WTC11 (cell line): ENCODE data around the gene HNRNPUL2. TPM values are rescaled to one million over a fixed set of nuclear protein-coding genes. Genes with fewer than 3 reads are reported as not detected.

Experiments
- ATAC-seq: fragments of 200-7000 bp; cut with Tn5 transposase; 2 replicates; pipeline ENCODE4 v1.10.0; 2021; ENCODE audit warnings: mild to moderate bottlenecking, moderate library complexity
- CTCF ChIA-PET: fragments of 300-600 bp; sonication (Branson Sonifier 250); formaldehyde crosslinking; loops from one replicate; lab custom pipeline; 2021; ENCODE audit warnings: antibody characterized with exemption; lab: Charles Lee
- POLR2A ChIA-PET: fragments of 350-600 bp; sonication (Branson Sonifier 250); formaldehyde crosslinking; loops from one replicate; lab custom pipeline; 2021; ENCODE audit warnings: antibody characterized with exemption; lab: Charles Lee
- DNase-seq: peaks from one replicate; pipeline ENCODE4 v3.0.0; 2021; ENCODE audit warnings: low spot score
- H3K27ac Mint-ChIP-seq: 2 replicates; pipeline ENCODE4 v1.8.0; 2021; ENCODE audit warnings: mixed read lengths
- H3K27me3 Mint-ChIP-seq: 2 replicates; pipeline ENCODE4 v1.8.0; 2021; ENCODE audit warnings: low read depth, mild to moderate bottlenecking, moderate library complexity, mixed read lengths
- H3K36me3 Mint-ChIP-seq: 2 replicates; pipeline ENCODE4 v1.8.0; 2021; ENCODE audit warnings: mixed read lengths
- H3K4me1 Mint-ChIP-seq: 2 replicates; pipeline ENCODE4 v1.8.0; 2022; ENCODE audit warnings: mixed read lengths
- H3K4me3 Mint-ChIP-seq: 2 replicates; pipeline ENCODE4 v1.8.0; 2021; ENCODE audit warnings: mild to moderate bottlenecking, moderate library complexity, mixed read lengths
- H3K9me3 Mint-ChIP-seq: 2 replicates; pipeline ENCODE4 v1.8.0; 2021; ENCODE audit warnings: mixed read lengths
- EMX1 ChIP-seq: fragments of 250-450 bp; sonication (Bioruptor Pico); IDR thresholded peaks from 2 replicates; pipeline ENCODE4 v1.8.0; 2021; ENCODE audit warnings: mild to moderate bottlenecking
- FOXJ3 ChIP-seq: sonication (generic); formaldehyde crosslinking; IDR thresholded peaks from 2 replicates; pipeline ENCODE4 v1.9.0; 2021; ENCODE audit warnings: missing genetic modification reagents, mild to moderate bottlenecking, borderline replicate concordance
- GTF2I ChIP-seq: fragments of 250-450 bp; sonication (Bioruptor Pico); conservative IDR thresholded peaks from 2 replicates; pipeline ENCODE4 v1.4.0; 2021; ENCODE audit warnings: mild to moderate bottlenecking
- JUN ChIP-seq: sonication (generic); formaldehyde crosslinking; IDR thresholded peaks from 2 replicates; pipeline ENCODE4 v1.8.0; 2023; ENCODE audit warnings: mild to moderate bottlenecking, missing genetic modification reagents
- NR1H2 ChIP-seq: sonication (generic); formaldehyde crosslinking; IDR thresholded peaks from 2 replicates; pipeline ENCODE4 v1.9.0; 2021; ENCODE audit warnings: mild to moderate bottlenecking, moderate library complexity, missing genetic modification reagents
- NR2C2 ChIP-seq: sonication (generic); formaldehyde crosslinking; IDR thresholded peaks from 2 replicates; pipeline ENCODE4 v1.8.0; 2022; ENCODE audit warnings: mild to moderate bottlenecking, missing genetic modification reagents
- NR3C1 ChIP-seq: sonication (generic); formaldehyde crosslinking; conservative IDR thresholded peaks from 2 replicates; pipeline ENCODE4 v1.8.1; 2023; ENCODE audit warnings: low read depth, mild to moderate bottlenecking, missing genetic modification reagents
- PRRX2 ChIP-seq: fragments of 250-450 bp; sonication (Bioruptor Pico); IDR thresholded peaks from 2 replicates; pipeline ENCODE4 v1.8.0; 2021; ENCODE audit warnings: mild to moderate bottlenecking
- SMAD3 ChIP-seq: sonication (generic); formaldehyde crosslinking; IDR thresholded peaks from 2 replicates; pipeline ENCODE4 v1.8.0; 2022; ENCODE audit warnings: missing genetic modification reagents, mild to moderate bottlenecking, borderline replicate concordance
- TCF7 ChIP-seq: sonication (generic); formaldehyde crosslinking; IDR thresholded peaks from 2 replicates; pipeline ENCODE4 v1.8.0; 2022; ENCODE audit warnings: mild to moderate bottlenecking, low read depth, missing genetic modification reagents, moderate library complexity
- TEAD4 ChIP-seq: sonication (generic); formaldehyde crosslinking; IDR thresholded peaks from 2 replicates; pipeline ENCODE4 v1.8.0; 2022; ENCODE audit warnings: mild to moderate bottlenecking, missing genetic modification reagents
- ZNF121 ChIP-seq: sonication (generic); formaldehyde crosslinking; IDR thresholded peaks from 2 replicates; pipeline ENCODE4 v1.8.0; 2023; ENCODE audit warnings: missing genetic modification reagents
- total RNA-seq: library from RNA; stranded (reverse); gene quantifications from 3 replicates; pipeline ENCODE4 v1.2.3, GENCODE V29; 2021
- TF ChIP-seq, protein P1 (sequence below): fragments of 250-450 bp; sonication (Bioruptor Pico); IDR thresholded peaks from 2 replicates; pipeline ENCODE4 v1.9.0; 2021; ENCODE audit warnings: mild to moderate bottlenecking, borderline replicate concordance
- TF ChIP-seq, protein P2 (sequence below): fragments of 250-450 bp; sonication (Bioruptor Pico); IDR thresholded peaks from 2 replicates; pipeline ENCODE4 v1.9.0; 2021; ENCODE audit warnings: mild to moderate bottlenecking
- TF ChIP-seq, protein P3 (sequence below): fragments of 250-450 bp; sonication (Bioruptor Pico); conservative IDR thresholded peaks from 2 replicates; pipeline ENCODE4 v1.9.0; 2021; ENCODE audit warnings: mild to moderate bottlenecking
- TF ChIP-seq, protein P4 (sequence below): fragments of 250-450 bp; sonication (Bioruptor Pico); IDR thresholded peaks from 2 replicates; pipeline ENCODE4 v1.8.0; 2021; ENCODE audit warnings: mild to moderate bottlenecking
- TF ChIP-seq, protein P5 (sequence below): sonication (generic); formaldehyde crosslinking; IDR thresholded peaks from 2 replicates; pipeline ENCODE4 v1.8.0; 2023; ENCODE audit warnings: missing genetic modification reagents, mild to moderate bottlenecking, borderline replicate concordance

HNRNPUL2 gene
- total RNA-seq, 1 experiment from 2014 or later, result 42.1 TPM

DNA sequence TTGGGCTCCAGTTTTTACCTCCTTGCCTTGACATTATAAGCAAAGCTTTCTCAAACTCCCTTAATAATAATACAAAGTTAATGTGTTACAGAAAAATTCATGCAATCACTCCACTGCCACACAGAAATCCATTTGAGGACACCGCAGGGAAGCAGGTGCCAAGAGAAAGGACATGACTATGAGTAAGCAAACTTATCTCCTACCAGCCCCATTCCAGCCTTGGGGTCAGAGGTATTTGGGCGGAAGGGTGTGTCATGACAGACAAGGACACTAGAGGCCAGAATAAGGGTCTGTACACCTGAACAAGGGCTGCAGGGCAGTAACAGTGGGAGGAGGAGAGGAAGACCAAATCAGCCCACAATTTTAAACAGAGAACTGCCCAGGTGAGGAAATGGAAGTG lies 13.9 kb downstream of the HNRNPUL2 start:
- POLR2A ChIA-PET, result no interaction called here
- H3K4me1 Mint-ChIP-seq, result peaks cover 40% of the 10 kb centered on the region
- no peaks in the 10 kb centered on the region for H3K27me3 Mint-ChIP-seq
- no peak for ATAC-seq
- TF ChIP-seq, protein P1, sequence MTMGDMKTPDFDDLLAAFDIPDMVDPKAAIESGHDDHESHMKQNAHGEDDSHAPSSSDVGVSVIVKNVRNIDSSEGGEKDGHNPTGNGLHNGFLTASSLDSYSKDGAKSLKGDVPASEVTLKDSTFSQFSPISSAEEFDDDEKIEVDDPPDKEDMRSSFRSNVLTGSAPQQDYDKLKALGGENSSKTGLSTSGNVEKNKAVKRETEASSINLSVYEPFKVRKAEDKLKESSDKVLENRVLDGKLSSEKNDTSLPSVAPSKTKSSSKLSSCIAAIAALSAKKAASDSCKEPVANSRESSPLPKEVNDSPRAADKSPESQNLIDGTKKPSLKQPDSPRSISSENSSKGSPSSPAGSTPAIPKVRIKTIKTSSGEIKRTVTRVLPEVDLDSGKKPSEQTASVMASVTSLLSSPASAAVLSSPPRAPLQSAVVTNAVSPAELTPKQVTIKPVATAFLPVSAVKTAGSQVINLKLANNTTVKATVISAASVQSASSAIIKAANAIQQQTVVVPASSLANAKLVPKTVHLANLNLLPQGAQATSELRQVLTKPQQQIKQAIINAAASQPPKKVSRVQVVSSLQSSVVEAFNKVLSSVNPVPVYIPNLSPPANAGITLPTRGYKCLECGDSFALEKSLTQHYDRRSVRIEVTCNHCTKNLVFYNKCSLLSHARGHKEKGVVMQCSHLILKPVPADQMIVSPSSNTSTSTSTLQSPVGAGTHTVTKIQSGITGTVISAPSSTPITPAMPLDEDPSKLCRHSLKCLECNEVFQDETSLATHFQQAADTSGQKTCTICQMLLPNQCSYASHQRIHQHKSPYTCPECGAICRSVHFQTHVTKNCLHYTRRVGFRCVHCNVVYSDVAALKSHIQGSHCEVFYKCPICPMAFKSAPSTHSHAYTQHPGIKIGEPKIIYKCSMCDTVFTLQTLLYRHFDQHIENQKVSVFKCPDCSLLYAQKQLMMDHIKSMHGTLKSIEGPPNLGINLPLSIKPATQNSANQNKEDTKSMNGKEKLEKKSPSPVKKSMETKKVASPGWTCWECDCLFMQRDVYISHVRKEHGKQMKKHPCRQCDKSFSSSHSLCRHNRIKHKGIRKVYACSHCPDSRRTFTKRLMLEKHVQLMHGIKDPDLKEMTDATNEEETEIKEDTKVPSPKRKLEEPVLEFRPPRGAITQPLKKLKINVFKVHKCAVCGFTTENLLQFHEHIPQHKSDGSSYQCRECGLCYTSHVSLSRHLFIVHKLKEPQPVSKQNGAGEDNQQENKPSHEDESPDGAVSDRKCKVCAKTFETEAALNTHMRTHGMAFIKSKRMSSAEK (CRISPR knock-in tag), result no peak
- no peak for TF ChIP-seq ZNF121 (CRISPR knock-in tag)
- no peak for TF ChIP-seq PRRX2 (CRISPR knock-in tag)
- TF ChIP-seq, protein P2, sequence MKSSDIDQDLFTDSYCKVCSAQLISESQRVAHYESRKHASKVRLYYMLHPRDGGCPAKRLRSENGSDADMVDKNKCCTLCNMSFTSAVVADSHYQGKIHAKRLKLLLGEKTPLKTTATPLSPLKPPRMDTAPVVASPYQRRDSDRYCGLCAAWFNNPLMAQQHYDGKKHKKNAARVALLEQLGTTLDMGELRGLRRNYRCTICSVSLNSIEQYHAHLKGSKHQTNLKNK, result no peak
- TF ChIP-seq, protein P3, sequence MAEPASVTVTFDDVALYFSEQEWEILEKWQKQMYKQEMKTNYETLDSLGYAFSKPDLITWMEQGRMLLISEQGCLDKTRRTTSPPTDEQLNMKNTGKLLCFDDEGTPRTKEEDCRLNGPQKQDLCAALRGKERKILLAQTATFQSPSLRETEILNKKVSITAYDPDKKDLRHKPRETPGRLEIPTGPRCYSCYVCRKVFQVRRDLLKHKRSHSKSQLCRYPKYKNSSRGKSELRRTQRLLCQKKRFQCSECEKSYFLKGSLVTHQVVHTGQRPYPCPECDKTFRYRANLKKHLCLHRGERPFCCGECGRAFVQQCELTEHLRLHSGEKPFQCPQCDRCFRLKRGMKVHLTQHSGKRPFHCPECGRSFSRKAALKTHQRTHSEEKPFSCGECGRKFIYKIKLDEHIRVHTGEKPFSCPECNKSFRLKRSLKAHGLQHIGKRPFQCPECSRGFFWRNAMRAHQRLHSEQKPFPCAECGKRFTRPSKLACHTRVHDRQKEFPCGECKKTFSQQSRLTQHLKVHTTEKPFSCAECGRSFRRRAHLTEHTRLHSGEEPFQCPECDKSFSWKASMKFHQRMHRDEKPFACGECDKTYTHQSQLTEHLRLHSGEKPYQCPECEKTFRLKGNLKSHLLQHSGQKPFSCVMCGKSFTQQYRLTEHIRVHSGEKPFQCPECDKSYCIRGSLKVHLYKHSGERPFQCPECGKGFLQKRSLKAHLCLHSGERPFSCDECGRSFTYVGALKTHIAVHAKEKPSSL, result no peak
- H3K27ac Mint-ChIP-seq, result peak overlapping the region; percentile 79
- no peak for DNase-seq
- CTCF ChIA-PET, result interaction anchor here (1.0 to 4.1 kb wide), 2 partner anchors 14 to 57 kb away, joined by 3 to 14 read pairs; partner anchors contain the start of genes HNRNPUL2 and TAF6L
- peaks cover 70% of the 10 kb centered on the region for H3K36me3 Mint-ChIP-seq
- no peak overlapping the region for H3K4me3 Mint-ChIP-seq
- no peaks in the 10 kb centered on the region for H3K9me3 Mint-ChIP-seq

DNA sequence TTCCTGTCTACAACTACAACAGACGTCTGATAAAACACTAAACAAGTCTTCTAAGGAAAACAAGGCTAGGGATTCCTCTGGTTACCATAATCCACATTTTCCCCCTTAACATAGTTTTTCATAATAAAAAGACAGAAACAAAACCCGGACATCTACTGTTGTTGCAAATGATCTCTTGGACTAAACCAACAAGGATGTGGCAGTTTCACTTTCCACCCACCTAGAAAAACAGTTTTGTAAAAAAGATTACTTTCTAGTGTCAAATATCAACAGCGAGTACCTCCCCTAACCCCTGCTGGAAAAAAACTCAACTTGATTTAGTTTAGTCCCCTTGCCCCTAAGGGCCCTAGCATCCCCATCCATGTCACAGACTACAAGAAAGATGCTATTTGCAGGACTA lies 14.4 kb downstream of the HNRNPUL2 start:
- TF ChIP-seq, protein P4, sequence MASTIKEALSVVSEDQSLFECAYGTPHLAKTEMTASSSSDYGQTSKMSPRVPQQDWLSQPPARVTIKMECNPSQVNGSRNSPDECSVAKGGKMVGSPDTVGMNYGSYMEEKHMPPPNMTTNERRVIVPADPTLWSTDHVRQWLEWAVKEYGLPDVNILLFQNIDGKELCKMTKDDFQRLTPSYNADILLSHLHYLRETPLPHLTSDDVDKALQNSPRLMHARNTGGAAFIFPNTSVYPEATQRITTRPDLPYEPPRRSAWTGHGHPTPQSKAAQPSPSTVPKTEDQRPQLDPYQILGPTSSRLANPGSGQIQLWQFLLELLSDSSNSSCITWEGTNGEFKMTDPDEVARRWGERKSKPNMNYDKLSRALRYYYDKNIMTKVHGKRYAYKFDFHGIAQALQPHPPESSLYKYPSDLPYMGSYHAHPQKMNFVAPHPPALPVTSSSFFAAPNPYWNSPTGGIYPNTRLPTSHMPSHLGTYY (CRISPR knock-in tag), result no peak
- no peak for TF ChIP-seq EMX1 (CRISPR knock-in tag)
- TF ChIP-seq, protein P5, sequence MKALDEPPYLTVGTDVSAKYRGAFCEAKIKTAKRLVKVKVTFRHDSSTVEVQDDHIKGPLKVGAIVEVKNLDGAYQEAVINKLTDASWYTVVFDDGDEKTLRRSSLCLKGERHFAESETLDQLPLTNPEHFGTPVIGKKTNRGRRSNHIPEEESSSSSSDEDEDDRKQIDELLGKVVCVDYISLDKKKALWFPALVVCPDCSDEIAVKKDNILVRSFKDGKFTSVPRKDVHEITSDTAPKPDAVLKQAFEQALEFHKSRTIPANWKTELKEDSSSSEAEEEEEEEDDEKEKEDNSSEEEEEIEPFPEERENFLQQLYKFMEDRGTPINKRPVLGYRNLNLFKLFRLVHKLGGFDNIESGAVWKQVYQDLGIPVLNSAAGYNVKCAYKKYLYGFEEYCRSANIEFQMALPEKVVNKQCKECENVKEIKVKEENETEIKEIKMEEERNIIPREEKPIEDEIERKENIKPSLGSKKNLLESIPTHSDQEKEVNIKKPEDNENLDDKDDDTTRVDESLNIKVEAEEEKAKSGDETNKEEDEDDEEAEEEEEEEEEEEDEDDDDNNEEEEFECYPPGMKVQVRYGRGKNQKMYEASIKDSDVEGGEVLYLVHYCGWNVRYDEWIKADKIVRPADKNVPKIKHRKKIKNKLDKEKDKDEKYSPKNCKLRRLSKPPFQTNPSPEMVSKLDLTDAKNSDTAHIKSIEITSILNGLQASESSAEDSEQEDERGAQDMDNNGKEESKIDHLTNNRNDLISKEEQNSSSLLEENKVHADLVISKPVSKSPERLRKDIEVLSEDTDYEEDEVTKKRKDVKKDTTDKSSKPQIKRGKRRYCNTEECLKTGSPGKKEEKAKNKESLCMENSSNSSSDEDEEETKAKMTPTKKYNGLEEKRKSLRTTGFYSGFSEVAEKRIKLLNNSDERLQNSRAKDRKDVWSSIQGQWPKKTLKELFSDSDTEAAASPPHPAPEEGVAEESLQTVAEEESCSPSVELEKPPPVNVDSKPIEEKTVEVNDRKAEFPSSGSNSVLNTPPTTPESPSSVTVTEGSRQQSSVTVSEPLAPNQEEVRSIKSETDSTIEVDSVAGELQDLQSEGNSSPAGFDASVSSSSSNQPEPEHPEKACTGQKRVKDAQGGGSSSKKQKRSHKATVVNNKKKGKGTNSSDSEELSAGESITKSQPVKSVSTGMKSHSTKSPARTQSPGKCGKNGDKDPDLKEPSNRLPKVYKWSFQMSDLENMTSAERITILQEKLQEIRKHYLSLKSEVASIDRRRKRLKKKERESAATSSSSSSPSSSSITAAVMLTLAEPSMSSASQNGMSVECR (CRISPR knock-in tag), result no peak
- TF ChIP-seq SMAD3 (CRISPR knock-in tag), result no peak
- TF ChIP-seq JUN (CRISPR knock-in tag), result no peak
- TF ChIP-seq NR1H2, result no peak
- no peak for TF ChIP-seq NR2C2 (CRISPR knock-in tag)
- no peak for TF ChIP-seq NR3C1 (CRISPR knock-in tag)
- TF ChIP-seq FOXJ3 (CRISPR knock-in tag), result no peak
- no peak for TF ChIP-seq TEAD4 (CRISPR knock-in tag)
- TF ChIP-seq TCF7 (CRISPR knock-in tag), result no peak
- TF ChIP-seq GTF2I, result no peak
- Mint-ChIP-seq H3K4me1 (peaks cover 44% of the 10 kb centered on the region), H3K36me3 (peaks cover 65% of the 10 kb centered on the region), H3K9me3 (no peaks in the 10 kb centered on the region), H3K4me3 (no peak overlapping the region), H3K27ac (no peak overlapping the region), H3K27me3 (no peaks in the 10 kb centered on the region)
- ChIA-PET POLR2A (no interaction called here), CTCF (interaction anchor here (1.0 kb wide), 1 partner anchor 14 kb away, joined by 3 read pairs; the partner anchor contains the start of gene HNRNPUL2)
- no peak for ATAC-seq
- DNase-seq, result no peak
